HG03103 (cell line): ENCODE measurements around the gene SPSB3.

ENCODE experiments used
- ATAC-seq: cut with Tn5 transposase; IDR thresholded peaks from one replicate; pipeline ENCODE4 v1.9.1; 2021; ENCODE audit warnings: low read depth; ENCODE audit not compliant: unreplicated experiment

SPSB3 gene

DNA sequence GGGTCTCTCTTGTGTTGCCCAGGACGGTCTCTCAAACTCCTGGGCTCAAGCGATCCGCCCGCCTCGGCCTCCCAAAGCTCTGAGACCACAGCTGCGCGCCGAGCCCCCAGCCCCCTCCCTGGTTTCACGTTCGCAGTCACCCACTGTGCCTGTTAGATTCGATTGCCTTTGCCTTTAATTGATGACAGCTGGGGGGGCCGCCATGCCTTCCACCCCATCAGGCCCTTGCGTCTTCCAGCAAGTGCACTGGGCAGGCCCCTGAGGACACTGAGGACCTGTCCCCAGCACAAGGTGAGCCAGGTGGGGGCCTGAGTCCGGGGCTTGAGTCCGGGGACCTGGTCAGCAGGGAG is 7.9 kb upstream of the SPSB3 start:
- ATAC-seq: no peak

DNA sequence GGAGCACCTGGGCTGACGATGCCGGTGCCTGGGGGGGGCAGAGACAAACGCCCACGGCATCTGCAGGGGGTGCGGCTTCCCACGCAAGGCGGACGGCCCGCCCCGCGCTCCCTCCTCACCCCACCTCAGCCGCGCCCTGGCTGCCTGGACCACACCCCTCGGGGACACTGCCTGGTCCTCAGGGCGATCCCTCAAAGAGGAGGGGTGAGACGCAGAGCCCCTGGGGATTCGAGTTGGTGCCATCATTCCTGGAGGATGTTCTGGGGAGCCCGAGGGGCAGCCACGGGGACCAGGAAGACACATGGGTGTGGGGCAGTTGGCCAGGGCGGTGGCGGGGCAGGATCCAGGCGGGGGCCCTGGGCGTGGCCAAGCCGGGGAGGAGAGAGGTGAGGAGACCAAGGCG is 7.3 kb upstream of the SPSB3 start:
- ATAC-seq: no peak

- ATAC-seq: no peak
These were observed 6.3 kb upstream of the SPSB3 start for GRCh38 chr16:1788708-1789100.

DNA sequence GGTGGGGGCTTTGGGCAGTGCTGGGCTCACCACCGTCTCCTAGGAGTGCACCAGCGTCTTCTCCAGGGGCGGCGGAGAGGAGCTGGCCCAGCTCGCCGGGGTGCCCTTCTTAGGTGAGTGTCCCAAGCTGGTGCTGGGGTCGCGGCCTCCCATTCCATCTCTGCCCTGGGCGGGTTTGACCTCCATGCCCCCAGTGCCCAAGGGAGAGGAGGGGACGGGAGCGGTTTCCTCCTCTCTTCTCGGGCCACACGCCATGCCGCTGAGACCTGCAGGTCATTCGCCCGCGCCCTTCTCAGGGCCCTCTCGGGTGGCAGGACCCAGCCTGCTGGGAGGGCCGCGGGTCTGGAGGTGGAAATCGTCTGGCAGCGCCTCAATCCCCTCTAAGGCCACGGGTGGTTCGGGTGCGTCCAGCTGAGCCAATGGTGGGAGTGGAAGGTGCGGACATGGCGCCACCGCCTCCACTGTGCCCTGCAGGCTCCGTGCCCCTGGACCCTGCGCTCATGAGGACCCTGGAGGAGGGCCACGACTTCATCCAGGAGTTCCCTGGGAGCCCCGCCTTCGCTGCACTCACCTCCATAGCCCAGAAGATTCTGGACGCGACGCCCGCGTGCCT is 5.8 kb upstream of the SPSB3 start:
- no peak for ATAC-seq

DNA sequence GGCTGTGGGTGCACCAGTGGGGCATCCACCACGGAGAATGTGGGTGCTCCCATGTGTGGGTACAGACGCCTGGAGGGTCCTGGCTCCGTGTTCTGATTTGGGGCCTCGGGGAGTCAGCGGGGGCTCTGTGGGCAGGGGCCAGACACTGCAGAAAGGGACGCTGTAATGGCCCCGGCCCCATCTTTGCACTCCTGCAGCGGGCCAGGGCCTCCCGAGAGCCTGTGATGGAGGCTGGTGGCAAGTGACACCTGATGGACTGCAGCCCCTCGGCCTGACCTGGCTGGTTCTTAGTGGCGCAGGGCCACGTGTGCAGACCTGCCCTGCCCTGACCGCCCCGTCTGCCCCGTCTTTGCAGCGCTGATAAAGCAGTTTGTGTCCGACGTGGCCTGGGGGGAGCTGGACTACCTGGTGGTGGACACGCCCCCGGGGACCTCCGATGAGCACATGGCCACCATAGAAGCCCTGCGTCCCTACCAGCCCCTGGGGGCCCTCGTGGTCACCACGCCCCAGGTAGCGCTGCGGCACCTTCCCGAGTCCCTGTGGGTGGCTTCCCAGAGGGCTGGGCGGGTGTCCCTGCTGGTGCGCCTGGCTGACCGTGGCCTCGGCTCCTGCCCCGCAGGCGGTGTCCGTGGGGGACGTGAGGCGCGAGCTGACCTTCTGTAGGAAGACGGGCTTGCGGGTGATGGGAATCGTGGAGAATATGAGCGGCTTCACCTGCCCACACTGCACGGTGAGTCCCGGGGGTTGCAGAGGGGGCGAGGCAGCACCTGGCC is 5.1 kb upstream of the SPSB3 start:
- ATAC-seq: no peak

GRCh38 chr16:1787056-1787321 is 4.6 kb upstream of the SPSB3 start:
- ATAC-seq: no peak

DNA sequence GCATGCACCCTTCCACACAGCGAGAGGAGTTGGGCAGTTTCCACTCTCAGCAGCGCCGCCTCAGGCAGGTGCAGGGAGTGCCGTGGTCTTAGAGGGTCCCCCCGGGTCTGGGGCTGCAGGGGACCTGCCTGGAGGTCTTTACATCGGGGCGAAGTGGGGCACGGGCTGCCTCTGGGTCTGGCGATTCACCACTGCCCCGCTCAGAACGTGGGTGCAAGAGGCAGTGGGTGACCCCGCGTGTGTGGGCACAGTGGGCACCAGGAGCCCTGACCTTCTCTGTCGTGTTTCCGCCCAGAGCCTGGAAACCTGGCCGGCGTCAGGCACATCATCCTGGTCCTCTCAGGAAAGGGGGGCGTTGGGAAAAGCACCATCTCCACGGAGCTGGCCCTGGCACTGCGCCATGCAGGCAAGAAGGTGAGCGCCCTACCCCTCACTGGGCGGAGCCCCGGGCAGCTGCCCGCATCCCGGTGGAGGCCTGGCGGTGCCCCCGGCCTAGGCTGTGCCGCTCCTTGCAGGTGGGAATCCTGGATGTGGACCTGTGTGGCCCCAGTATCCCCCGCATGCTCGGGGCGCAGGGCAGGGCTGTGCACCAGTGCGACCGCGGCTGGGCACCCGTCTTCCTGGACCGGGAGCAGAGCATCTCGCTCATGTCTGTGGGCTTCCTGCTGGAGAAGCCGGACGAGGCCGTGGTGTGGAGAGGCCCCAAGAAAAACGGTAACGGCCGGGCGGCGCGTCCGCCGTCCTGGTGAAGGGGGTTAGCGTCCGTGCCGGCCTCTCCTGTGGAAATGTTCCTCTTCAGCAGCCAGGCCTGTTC is 4.1 kb upstream of the SPSB3 start:
- ATAC-seq: no peak

GRCh38 chr16:1785846-1786170 is 3.4 kb upstream of the SPSB3 start:
- ATAC-seq: no peak

- no peak for ATAC-seq
These were observed 2.8 kb upstream of the SPSB3 start for GRCh38 chr16:1784977-1785845.

- ATAC-seq: peak; percentile 0
These were observed 488 bp downstream of the SPSB3 start for GRCh38 chr16:1781758-1782407.

DNA sequence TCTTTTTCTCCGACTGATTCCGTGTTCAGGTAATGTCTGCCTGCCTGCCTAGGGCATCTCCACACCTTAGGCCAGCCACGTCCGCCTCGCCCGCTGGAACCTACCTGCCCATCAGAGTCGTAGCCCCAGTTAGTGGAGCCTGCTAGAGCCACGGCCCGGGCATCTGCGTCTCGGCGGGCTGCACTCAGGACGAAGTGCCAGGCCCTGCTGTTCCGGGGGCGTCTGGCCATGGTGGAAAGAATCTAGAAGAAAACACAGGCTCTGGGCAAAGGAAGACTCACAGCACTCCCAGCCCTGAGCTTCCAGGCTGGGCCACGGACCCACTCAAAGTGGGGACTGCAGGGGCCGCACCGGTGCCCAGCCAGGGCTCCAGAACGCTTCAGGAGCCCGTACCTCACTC is 1.1 kb downstream of the SPSB3 start:
- ATAC-seq: no peak

DNA sequence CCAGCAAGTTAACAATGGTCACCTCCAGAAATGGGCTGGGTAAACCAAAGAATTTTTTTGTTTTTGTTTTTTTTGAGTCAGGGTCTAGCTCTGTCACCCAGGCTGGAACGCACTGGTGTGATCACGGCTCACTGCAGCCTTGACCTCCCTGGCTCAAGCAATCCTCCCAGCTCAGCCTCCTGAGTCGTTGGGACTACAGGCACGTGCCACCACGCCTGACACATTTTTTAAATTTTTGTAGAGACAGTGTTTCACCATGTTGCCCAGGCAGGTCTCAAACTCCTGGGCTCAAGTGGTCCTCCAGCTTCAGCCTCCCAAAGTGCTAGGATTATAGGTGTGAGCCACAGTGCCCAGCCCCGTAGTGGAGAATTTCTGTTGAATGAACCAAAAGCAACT is 1.7 kb downstream of the SPSB3 start:
- ATAC-seq: no peak

DNA sequence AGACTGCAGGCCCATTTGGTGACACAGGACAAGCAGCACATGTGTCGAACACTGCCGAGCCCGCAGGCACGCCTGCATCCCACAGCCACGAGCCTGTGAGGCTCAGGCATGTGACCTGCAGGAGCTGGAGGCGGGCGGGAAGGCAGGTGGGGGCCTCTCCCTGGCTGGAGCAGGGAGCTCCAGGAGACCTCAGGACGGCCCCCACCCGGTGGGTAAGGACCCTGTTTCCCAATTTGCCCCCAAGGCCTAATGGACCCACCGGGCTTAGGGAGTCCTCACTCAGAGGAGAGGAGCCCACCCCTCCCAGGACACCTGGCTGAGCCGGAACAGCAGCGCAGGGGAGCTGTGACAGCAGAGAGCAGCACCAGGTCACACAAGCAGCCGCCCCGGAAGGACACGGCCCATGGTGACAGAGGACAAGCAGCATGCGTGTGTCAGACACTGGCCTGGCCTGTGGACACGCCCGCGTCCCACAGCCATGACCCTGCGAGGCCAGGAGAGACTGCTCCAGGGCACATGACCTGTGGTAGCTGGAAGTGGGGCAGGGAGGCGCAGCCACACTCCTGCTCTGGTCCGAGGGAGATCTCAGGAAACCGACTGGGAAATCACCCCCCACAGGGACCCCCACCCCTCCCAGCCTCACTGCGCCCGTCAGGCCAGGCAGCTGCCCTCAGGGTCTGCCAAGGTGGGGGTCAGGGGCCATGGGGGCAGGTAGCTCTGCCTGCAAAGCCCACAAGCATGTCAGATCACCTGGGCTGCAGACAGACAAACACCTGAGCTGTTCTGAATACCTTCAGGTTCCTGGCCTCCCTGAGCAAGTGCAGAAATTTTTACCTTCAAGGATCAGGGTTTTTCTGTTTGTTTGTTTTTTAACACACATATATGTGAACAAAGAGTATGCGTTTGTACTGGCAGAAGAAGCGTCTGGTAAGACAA is 2.4 kb downstream of the SPSB3 start:
- no peak for ATAC-seq

DNA sequence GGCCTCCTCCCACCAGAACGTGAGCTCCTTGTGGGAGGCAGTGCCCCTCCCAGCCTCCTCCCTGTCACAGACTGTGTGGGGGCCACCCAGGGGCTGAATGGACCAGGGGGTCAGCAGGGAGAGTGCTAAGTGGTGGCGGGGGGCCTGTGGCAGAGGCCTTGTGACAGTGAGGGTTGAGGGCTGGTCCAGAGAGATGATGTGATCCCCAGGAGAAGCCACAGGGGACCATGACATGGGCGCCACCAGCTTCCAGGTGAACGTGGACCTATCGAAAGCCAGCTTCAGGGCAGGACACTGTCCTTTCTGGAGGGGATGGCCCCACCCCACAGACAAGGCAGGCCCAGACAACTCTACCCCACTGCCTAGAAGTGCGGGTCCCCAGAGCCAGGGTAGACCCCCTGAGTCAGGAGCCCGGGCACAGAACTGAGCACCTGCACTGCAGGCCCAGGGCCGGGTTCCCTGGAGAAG is 3.1 kb downstream of the SPSB3 start:
- no peak for ATAC-seq

DNA sequence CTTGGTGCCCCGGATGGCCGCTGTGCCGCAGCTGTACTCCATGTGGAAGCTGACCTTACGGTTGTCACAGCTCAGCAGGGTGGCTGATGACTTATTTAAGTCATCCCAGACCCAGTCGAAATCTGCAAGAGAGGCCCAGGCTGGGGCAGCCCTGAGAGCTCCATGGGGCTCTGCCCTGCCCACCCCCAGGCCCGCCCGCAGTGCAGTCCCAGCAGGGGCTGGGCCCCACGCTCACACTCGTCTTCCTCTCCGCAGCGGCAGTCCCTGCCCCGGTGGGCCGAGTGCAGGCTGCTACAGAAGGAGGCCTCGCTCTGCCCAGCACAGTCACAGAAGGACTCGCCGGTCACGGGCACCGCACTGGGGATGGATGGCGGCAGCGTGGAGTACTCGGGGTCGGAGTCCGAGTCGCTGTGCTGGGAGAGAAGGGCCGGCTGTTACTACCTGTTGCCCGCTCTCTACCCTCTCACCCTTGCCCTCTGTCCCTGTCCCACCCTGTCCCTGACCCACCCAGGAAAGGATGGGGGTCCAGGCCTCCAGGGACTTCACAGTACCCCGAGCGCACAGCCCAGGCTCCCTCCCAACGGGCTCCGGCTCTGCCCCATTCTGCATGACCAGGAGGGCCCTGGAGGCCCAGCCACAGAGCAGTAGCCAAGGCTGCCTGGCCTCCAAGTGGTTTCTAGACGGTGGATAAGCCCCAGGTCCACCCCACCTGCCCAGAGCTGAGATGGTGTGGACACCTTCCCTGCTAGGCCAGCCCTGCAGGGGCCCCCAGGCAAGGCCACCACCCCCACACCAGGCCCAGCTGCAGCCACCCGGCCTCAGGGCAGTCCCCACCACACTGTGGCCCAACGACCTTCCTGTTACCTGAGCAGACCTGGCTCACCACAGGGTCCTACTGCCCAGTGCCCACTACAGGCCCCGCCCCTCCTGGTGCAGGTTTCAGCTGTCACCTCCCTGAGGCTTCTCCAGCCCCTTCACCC is 3.9 kb downstream of the SPSB3 start:
- ATAC-seq: no peak

DNA sequence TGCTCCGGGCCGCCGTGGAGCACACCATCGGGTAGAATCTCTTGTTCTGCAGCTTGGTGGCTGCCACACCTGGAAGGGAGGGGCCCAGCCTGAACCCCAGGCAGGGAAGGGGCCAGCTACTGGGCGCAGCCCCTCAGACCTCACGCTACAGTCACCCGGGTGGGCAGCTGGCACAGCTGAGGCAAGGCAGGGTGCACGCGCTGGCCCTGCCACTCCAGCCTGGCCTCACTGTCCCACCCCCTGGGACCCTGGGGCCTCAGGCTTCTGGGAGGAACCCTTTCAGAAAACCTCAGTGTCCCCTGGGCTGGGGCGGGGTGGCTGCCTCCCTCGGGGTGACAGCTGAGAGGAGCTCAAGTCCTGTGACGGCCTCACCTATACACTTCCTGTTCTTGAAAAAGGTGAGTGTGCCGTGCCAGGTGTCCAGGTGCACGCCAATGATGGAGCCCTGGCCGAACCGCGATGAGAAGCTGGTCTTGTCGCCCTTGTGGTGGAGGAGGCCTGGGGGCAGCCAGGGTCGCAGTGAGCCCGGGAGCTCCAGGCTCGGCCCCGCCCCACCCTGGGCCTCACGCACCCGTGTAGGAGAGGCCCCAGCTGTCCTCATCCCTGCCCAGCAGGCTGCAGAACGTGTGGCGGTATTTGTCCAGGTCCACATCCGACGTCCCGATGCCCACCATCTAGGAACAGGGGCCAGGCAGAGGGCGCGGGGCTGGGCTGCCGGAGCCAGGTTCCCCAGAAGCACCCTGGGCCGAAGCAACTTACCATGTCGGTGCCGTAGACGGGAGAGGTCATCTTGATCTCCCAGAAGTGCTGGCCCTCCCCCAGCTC is 4.8 kb downstream of the SPSB3 start:
- ATAC-seq: no peak

GRCh38 chr16:1776991-1777374 is 5.4 kb downstream of the SPSB3 start:
- ATAC-seq: no peak

DNA sequence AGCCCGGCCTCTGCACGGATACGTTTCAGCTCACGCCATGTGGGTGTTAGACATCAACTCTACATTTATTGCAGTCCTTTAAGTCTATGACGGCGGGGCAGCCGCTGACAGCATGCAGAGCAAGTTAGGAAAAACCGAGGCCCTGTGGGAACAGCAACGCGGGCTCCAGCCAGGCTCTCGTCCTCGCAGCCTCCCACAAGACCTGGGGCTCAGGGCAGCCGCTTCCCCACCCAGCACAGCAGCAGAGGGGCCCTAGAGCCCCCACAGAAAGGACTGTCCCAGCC is 5.8 kb downstream of the SPSB3 start:
- ATAC-seq: no peak
